HG02852 (cell line): ENCODE data around the gene FAM131C.
"Not testable (repeated sequence)": the region's sequence is repeated elsewhere in the genome, so short reads cannot be mapped to it uniquely, and the experiment has no call there.

Experiments used
- ATAC-seq: cut with Tn5 transposase; IDR thresholded peaks from one replicate; pipeline ENCODE4 v1.9.1; 2021; ENCODE audit warnings: mild to moderate bottlenecking, moderate library complexity; ENCODE audit not compliant: unreplicated experiment

Gene FAM131C

DNA sequence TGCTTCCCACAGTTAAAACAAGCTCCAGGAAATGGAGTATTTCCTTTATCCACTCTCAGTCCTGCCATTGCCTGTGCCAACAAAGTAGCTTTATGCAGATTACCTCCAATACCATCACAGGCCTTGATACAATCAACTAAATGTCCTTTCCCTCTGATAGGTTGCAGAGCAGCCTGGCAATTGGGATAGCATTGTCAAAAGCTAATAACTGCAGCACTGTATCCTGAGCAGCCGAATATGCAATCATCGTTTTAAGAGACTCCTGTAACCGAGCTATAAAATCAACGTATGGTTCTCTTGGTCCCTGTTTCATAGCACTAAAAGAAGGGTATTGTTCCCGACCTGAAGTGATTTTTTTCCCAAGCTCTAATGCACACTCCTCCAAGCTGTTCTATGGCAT, 33.6 kb upstream of the FAM131C start:
- ATAC-seq = not testable (repeated sequence)

DNA sequence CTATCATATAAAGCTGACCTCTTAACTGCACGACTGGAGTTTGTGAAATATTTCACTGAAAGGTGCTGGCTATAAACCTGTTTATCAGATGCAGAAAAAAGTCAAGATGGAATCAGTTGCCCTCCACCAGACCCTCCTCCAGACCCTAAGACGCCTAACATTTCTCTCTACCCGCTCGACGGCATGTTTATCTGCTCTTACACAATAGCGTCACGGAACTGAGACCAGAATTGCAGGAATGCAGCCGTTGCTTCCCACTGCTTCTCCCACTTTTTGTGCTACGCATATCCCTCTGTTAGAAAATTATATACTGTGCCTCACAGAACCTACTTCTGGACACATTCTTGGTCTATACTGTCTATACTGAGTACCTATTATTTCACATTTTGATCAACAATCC, 28.2 kb upstream of the FAM131C start:
- ATAC-seq = no peak

- no peak for ATAC-seq
Measured at GRCh38 chr1:16099412-16099811, 26.0 kb upstream of the FAM131C start.

DNA sequence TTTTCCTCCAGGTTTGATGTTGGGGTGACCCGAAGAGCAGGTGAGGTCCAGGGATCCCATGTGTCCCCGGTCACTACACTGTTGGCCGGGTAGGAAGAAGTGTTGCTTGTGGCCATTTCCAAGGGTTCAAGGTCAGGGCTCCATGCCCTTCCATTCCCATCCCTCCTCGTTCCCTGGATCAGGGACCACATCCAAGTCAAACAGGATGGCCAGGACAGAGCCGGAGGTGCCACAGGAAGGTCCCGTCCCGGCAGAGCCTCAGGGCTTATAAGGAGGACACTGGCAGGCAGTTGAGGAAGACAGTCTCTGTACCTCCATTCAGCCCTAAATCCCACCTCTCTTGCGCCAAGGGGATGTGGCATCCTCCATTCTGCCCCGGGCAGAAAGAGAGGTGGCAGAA, 22.0 kb upstream of the FAM131C start:
- ATAC-seq = no peak

DNA sequence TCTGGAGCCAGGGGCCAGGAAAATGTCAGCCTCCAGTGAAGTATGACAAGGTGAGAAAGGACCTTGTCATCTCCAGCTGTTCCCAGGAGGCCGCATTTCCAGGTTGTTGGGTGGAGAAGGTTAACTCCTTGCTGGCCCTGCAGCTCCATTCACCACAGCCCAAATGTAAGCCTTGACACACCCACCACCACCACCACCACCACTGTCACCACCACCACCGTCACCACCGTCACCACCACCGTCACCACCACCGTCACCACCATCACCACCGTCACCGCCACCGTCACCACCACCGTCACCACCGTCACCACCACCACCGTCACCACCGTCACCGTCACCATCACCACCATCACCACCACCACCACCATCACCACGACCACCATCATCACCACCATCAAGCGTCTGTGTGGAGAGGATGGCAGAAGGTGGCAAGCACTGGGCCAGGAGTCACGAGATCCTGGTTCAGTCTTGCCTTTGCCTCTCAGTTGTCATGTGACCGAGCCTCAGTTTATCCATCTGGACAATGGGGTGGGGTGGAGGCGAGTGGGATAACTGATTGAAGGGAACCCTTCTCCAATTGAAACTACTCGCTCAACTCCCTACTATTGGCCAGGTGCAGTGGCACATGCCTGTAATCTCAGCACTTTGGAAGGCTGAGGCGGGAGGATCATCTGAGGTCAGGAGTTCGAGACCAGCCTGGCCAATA, 21.2 kb upstream of the FAM131C start:
- no peak for ATAC-seq

GRCh38 chr1:16093611-16094010, 20.2 kb upstream of the FAM131C start:
- ATAC-seq = no peak

- ATAC-seq = no peak
Measured at GRCh38 chr1:16092923-16093511, 19.6 kb upstream of the FAM131C start.

GRCh38 chr1:16092097-16092922, 18.9 kb upstream of the FAM131C start:
- no peak for ATAC-seq

- ATAC-seq = no peak
Measured at GRCh38 chr1:16091296-16091695, 17.8 kb upstream of the FAM131C start.

DNA sequence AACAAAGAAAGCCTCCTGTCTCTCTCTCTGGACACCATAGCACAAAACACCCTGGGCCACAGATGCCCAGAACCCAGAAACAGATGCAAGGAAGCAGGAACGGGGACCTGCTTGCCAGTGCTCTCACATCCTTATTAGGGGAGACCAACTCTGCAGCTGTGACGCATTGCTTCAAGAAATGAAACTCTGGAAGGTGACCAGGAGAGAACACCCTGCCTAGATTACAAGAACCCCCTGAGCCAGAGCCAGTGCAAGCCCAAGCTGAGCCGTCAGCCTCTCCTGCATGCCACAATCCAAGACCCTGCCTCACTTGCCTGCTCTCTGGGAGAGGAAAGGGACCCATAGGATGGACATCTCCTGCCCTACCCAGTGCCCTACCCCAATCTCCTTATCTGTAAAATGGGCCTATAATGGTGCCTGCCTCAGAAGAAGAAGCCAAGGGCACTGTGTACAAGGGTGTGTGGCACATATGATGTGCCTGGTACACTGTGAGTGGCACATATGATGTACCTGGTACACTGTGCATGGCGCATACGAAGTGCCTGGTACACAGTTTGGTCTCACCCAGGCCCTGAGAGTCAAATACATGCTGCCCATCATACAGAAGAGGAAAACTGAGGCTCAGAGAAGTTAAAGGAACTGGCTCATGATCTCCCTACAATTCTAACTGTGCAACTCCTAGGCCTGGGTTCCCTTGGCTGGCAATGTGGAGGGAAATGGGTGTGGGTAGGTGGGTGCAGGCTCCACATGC, 16.8 kb upstream of the FAM131C start:
- ATAC-seq = no peak

- ATAC-seq = no peak
Measured at GRCh38 chr1:16088996-16089395, 15.5 kb upstream of the FAM131C start.

- ATAC-seq = no peak
Measured at GRCh38 chr1:16088351-16088911, 15.0 kb upstream of the FAM131C start.

DNA sequence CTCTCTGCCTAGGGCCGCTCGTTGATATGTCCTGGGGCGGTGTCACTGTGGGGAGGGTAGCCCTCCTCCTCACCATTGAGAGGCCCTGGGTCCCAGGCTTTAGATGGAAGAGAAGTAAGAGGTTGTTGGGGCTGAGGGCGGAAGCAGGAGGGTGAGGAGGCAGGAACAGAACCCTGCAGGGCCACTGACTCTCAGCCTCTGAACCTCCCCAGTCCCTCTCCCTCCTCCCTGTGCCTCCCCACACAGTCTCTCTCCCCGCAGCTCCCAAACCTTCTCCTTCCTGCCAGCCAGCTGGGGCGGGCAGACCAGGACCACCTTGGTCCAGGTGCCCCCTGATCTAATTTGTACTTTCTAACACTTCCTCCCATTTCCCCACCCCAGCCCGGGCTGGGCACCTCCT, 14.3 kb upstream of the FAM131C start:
- ATAC-seq = no peak

DNA sequence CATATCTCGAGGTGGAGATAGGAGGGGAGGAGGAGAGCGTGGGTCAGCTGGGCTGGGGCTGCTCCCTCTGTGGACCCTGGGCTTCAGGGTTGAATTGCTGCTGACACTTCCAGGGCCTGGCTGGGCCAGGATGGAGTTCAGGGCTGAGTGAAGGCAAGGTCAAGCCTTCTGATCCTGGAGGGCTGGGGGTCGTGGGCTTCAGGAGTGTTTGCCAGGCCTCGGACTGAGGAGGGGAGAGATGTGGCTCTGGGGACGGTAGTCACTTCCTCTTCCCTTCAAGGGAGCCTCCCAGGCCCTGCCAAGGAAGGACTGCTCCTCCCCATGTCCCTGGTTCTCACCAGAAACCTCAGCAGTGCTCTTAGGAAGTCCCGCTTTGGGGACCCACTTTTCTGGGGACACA, 12.1 kb upstream of the FAM131C start:
- ATAC-seq = no peak

- no peak for ATAC-seq
Measured at GRCh38 chr1:16083486-16083885, 10.0 kb upstream of the FAM131C start.

GRCh38 chr1:16082283-16083038, 9.0 kb upstream of the FAM131C start:
- no peak for ATAC-seq

- no peak for ATAC-seq
Measured at GRCh38 chr1:16081636-16082035, 8.2 kb upstream of the FAM131C start.

- ATAC-seq = no peak
Measured at GRCh38 chr1:16080422-16081150, 7.1 kb upstream of the FAM131C start.

GRCh38 chr1:16078925-16079656, 5.6 kb upstream of the FAM131C start:
- ATAC-seq = no peak
